ENCODE results near the gene PRDM16. TPM values are rescaled to one million over a fixed set of nuclear protein-coding genes. Genes with fewer than 3 reads are reported as not detected.

The PRDM16 gene
- total RNA-seq, 1 experiment from 2014 or later: 6.1 TPM

GRCh38 chr1:3084154-3084553 lies 15.2 kb downstream of the PRDM16 start:
- Histone ChIP-seq H2AFZ (ENCODE audit: low read depth, low read length, poor library complexity, severe bottlenecking) (no peak overlapping the region), H3K9me3 (ENCODE audit: control insufficient read depth in 1 of 2, insufficient read depth in 1 of 2, low read depth in 1 of 2, low read length in 2 of 2) (no peaks in the 10 kb centered on the region), H3K9ac (ENCODE audit: low read length) (no peak overlapping the region), H3K9me2 (ENCODE audit: insufficient read depth) (no peaks in the 10 kb centered on the region), H3K36me3 (ENCODE audit: control insufficient read depth in 1 of 2, insufficient read depth in 2 of 2, low read length in 2 of 2) (no peaks in the 10 kb centered on the region), H3K4me1 (ENCODE audit: control insufficient read depth in 1 of 2, insufficient read depth in 2 of 2, low read length in 2 of 2) (no peaks in the 10 kb centered on the region), H3K4me3 (replicated peaks in 1 of 2; ENCODE audit: low read depth in 1 of 2, low read length in 2 of 2) (no peak overlapping the region), H3K27ac (ENCODE audit: low read depth, low read length) (no peak overlapping the region), H3K27me3 (ENCODE audit: insufficient read depth, low read length) (no peaks in the 10 kb centered on the region), H3K79me2 (ENCODE audit: insufficient read depth, low read length) (no peaks in the 10 kb centered on the region), H4K20me1 (ENCODE audit: insufficient read depth) (no peaks in the 10 kb centered on the region), H3K4me2 (ENCODE audit: low read length) (no peak overlapping the region)
- TF ChIP-seq YY1 (IDR thresholded peaks at IDR 0.05; ENCODE audit: extremely low read depth, insufficient replicate concordance, low read depth, low read length) (no peak), RAD21 (IDR thresholded peaks at IDR 0.05; ENCODE audit: low read depth) (no peak), ELF1 (IDR thresholded peaks at IDR 0.05; ENCODE audit: borderline replicate concordance, low read depth) (no peak), ATF3 (IDR thresholded peaks at IDR 0.05) (no peak), EGR1 (IDR thresholded peaks at IDR 0.05; ENCODE audit: low read depth) (no peak), MAX (IDR thresholded peaks at IDR 0.05) (no peak), CBX3 (IDR thresholded peaks at IDR 0.05; ENCODE audit: low read depth) (no peak), POLR2AphosphoS5 (IDR thresholded peaks at IDR 0.05; ENCODE audit: low read depth, low read length) (no peak), EZH2phosphoT487 (IDR thresholded peaks at IDR 0.05; ENCODE audit: borderline replicate concordance) (no peak), SRF (IDR thresholded peaks at IDR 0.05; ENCODE audit: low read depth) (no peak), FOSL1 (IDR thresholded peaks at IDR 0.05; ENCODE audit: low read depth) (no peak), JUND (IDR thresholded peaks at IDR 0.05) (no peak), SP1 (IDR thresholded peaks at IDR 0.05; ENCODE audit: low read depth) (no peak), ZNF274 (IDR thresholded peaks at IDR 0.05; ENCODE audit: low read depth, low read length) (no peak), SIN3A (IDR thresholded peaks at IDR 0.05; ENCODE audit: low read depth) (no peak), CTCF (IDR thresholded peaks at IDR 0.05 in 2 of 3, conservative IDR thresholded peaks at IDR 0.05 in 1 of 3; ENCODE audit: borderline replicate concordance in 1 of 3, insufficient read depth in 1 of 3, low read depth in 2 of 3, low read length in 2 of 3) (no peak), EZH2 (IDR thresholded peaks at IDR 0.05) (no peak), REST (IDR thresholded peaks at IDR 0.05; ENCODE audit: low read depth) (no peak)
- ChIA-PET POLR2A (no interaction called here), CTCF (no interaction called here), RAD21 (ENCODE audit: low non-redundant PET in 1 of 2, low total read pairs in 2 of 2, uncharacterized antibody in 2 of 2, unreplicated experiment in 2 of 2) (no interaction called here)
- ATAC-seq (no peak), DNase-seq (ENCODE audit: low read depth, low spot score) (no peak)
- intact Hi-C loops (cut with micrococcal nuclease): no loop called here
- no TSS peak for BruUV-seq (replicated peaks)
